ENCODE results near the gene SNX25. TPM values are rescaled to one million over a fixed set of nuclear protein-coding genes. Genes with fewer than 3 reads are reported as not detected.

The SNX25 gene
- total and polyA plus RNA-seq, 2 experiments from 2014 or later, result 6.9 to 25.0 TPM

DNA sequence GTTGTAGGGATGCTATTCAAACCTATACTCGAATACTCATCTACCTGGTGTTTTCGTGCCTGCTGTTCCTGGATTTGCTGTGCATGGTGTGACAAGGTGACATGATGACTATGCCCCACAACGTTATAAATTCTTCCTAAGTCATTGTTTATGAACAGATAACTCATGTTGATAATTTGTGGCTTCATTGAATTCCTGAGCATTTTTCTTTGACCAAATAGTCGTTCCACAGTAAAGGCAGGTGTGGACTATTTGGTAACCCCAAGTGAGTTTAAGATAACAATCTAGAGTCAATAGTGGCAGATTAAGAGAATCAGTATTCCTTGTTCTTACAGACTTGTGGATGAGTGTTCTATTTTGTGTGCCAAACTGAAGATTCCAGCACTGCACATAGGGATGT is 59.9 kb downstream of the SNX25 start (continued):
- no peak for TF ChIP-seq CREB1 (CRISPR knock-in tag; IDR thresholded peaks at IDR 0.05; ENCODE audit: low read depth)
- TF ChIP-seq, protein P1, sequence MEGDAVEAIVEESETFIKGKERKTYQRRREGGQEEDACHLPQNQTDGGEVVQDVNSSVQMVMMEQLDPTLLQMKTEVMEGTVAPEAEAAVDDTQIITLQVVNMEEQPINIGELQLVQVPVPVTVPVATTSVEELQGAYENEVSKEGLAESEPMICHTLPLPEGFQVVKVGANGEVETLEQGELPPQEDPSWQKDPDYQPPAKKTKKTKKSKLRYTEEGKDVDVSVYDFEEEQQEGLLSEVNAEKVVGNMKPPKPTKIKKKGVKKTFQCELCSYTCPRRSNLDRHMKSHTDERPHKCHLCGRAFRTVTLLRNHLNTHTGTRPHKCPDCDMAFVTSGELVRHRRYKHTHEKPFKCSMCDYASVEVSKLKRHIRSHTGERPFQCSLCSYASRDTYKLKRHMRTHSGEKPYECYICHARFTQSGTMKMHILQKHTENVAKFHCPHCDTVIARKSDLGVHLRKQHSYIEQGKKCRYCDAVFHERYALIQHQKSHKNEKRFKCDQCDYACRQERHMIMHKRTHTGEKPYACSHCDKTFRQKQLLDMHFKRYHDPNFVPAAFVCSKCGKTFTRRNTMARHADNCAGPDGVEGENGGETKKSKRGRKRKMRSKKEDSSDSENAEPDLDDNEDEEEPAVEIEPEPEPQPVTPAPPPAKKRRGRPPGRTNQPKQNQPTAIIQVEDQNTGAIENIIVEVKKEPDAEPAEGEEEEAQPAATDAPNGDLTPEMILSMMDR (conservative IDR thresholded peaks at IDR 0.05; ENCODE audit: low read depth in 2 of 2), result no peak

DNA sequence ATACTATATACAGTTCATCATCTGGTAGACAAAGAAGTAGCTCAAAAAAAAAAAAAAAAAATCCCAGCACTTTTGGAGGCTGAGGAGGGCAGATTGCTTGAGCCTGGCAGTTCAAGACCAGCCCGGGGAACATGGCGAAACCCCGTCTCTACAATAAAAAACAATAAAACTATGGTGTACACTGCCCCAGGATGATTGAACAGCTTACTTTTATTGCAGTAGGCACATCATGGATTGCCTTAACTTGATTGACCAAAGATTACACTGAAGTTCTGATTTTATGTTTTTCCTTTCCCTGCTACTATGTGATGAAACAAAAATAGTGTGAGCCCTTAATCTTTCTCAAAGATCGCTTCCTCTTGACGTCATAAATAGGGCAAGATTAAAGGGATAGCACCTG is 60.6 kb downstream of the SNX25 start:
- H3K27me3 ChIP-seq (ENCODE audit: insufficient read depth), result no peaks in the 10 kb centered on the region
- Mint-ChIP-seq H3K27ac (peak overlapping the region; percentile 9; the same call in 1 of the 2 replicates), H3K4me1 (peaks cover 26% of the 10 kb centered on the region), H3K27me3 (ENCODE audit: insufficient read depth, low read depth, poor library complexity) (peaks cover 3% of the 10 kb centered on the region), H3K4me3 (no peak overlapping the region), H3K36me3 (ENCODE audit: low read depth) (no peaks in the 10 kb centered on the region), H3K9me3 (no peaks in the 10 kb centered on the region)
- ATAC-seq (no peak), DNase-seq (ENCODE audit: low spot score) (no peak)
- no peak overlapping the region for H3K27ac ChIP-seq (ENCODE audit: low read depth)
- H3K4me1 ChIP-seq (ENCODE audit: insufficient read depth), result peaks cover 6% of the 10 kb centered on the region; the same call in 1 of the 2 replicates
- no peaks in the 10 kb centered on the region; the same call in 1 of the 2 replicates for H3K79me2 ChIP-seq (replicated peaks; ENCODE audit: insufficient read depth)
- TF ChIP-seq, protein P2, sequence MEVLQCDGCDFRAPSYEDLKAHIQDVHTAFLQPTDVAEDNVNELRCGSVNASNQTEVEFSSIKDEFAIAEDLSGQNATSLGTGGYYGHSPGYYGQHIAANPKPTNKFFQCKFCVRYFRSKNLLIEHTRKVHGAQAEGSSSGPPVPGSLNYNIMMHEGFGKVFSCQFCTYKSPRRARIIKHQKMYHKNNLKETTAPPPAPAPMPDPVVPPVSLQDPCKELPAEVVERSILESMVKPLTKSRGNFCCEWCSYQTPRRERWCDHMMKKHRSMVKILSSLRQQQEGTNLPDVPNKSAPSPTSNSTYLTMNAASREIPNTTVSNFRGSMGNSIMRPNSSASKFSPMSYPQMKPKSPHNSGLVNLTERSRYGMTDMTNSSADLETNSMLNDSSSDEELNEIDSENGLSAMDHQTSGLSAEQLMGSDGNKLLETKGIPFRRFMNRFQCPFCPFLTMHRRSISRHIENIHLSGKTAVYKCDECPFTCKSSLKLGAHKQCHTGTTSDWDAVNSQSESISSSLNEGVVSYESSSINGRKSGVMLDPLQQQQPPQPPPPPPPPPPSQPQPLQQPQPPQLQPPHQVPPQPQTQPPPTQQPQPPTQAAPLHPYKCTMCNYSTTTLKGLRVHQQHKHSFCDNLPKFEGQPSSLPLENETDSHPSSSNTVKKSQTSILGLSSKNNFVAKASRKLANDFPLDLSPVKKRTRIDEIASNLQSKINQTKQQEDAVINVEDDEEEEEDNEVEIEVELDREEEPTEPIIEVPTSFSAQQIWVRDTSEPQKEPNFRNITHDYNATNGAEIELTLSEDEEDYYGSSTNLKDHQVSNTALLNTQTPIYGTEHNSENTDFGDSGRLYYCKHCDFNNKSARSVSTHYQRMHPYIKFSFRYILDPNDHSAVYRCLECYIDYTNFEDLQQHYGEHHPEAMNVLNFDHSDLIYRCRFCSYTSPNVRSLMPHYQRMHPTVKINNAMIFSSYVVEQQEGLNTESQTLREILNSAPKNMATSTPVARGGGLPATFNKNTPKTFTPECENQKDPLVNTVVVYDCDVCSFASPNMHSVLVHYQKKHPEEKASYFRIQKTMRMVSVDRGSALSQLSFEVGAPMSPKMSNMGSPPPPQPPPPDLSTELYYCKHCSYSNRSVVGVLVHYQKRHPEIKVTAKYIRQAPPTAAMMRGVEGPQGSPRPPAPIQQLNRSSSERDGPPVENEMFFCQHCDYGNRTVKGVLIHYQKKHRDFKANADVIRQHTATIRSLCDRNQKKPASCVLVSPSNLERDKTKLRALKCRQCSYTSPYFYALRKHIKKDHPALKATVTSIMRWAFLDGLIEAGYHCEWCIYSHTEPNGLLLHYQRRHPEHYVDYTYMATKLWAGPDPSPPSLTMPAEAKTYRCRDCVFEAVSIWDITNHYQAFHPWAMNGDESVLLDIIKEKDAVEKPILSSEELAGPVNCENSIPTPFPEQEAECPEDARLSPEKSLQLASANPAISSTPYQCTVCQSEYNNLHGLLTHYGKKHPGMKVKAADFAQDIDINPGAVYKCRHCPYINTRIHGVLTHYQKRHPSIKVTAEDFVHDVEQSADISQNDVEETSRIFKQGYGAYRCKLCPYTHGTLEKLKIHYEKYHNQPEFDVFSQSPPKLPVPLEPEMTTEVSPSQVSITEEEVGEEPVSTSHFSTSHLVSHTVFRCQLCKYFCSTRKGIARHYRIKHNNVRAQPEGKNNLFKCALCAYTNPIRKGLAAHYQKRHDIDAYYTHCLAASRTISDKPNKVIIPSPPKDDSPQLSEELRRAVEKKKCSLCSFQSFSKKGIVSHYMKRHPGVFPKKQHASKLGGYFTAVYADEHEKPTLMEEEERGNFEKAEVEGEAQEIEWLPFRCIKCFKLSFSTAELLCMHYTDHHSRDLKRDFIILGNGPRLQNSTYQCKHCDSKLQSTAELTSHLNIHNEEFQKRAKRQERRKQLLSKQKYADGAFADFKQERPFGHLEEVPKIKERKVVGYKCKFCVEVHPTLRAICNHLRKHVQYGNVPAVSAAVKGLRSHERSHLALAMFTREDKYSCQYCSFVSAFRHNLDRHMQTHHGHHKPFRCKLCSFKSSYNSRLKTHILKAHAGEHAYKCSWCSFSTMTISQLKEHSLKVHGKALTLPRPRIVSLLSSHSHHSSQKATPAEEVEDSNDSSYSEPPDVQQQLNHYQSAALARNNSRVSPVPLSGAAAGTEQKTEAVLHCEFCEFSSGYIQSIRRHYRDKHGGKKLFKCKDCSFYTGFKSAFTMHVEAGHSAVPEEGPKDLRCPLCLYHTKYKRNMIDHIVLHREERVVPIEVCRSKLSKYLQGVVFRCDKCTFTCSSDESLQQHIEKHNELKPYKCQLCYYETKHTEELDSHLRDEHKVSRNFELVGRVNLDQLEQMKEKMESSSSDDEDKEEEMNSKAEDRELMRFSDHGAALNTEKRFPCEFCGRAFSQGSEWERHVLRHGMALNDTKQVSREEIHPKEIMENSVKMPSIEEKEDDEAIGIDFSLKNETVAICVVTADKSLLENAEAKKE (CRISPR knock-in tag; IDR thresholded peaks at IDR 0.05), result no peak
- TF ChIP-seq, protein P3, sequence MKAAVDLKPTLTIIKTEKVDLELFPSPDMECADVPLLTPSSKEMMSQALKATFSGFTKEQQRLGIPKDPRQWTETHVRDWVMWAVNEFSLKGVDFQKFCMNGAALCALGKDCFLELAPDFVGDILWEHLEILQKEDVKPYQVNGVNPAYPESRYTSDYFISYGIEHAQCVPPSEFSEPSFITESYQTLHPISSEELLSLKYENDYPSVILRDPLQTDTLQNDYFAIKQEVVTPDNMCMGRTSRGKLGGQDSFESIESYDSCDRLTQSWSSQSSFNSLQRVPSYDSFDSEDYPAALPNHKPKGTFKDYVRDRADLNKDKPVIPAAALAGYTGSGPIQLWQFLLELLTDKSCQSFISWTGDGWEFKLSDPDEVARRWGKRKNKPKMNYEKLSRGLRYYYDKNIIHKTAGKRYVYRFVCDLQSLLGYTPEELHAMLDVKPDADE (IDR thresholded peaks at IDR 0.05), result no peak
- TF ChIP-seq, protein P4, sequence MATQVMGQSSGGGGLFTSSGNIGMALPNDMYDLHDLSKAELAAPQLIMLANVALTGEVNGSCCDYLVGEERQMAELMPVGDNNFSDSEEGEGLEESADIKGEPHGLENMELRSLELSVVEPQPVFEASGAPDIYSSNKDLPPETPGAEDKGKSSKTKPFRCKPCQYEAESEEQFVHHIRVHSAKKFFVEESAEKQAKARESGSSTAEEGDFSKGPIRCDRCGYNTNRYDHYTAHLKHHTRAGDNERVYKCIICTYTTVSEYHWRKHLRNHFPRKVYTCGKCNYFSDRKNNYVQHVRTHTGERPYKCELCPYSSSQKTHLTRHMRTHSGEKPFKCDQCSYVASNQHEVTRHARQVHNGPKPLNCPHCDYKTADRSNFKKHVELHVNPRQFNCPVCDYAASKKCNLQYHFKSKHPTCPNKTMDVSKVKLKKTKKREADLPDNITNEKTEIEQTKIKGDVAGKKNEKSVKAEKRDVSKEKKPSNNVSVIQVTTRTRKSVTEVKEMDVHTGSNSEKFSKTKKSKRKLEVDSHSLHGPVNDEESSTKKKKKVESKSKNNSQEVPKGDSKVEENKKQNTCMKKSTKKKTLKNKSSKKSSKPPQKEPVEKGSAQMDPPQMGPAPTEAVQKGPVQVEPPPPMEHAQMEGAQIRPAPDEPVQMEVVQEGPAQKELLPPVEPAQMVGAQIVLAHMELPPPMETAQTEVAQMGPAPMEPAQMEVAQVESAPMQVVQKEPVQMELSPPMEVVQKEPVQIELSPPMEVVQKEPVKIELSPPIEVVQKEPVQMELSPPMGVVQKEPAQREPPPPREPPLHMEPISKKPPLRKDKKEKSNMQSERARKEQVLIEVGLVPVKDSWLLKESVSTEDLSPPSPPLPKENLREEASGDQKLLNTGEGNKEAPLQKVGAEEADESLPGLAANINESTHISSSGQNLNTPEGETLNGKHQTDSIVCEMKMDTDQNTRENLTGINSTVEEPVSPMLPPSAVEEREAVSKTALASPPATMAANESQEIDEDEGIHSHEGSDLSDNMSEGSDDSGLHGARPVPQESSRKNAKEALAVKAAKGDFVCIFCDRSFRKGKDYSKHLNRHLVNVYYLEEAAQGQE (IDR thresholded peaks at IDR 0.05; ENCODE audit: unreplicated experiment), result no peak
- TF ChIP-seq ZNF331 (CRISPR knock-in tag; IDR thresholded peaks at IDR 0.05; ENCODE audit: low read depth) (no peak), ZNF114 (CRISPR knock-in tag; IDR thresholded peaks at IDR 0.05) (no peak), EZH2 (IDR thresholded peaks at IDR 0.05; ENCODE audit: low read depth, unreplicated experiment) (no peak)
- TF ChIP-seq, protein P1 (conservative IDR thresholded peaks at IDR 0.05; ENCODE audit: low read depth in 2 of 2), result no peak
- no peaks in the 10 kb centered on the region for H3K36me3 ChIP-seq (ENCODE audit: insufficient read depth)
- no peaks in the 10 kb centered on the region for H3K9me2 ChIP-seq (ENCODE audit: insufficient read depth)
- H3K4me3 ChIP-seq, result no peak overlapping the region
- H3F3A ChIP-seq (replicated peaks; ENCODE audit: low read depth), result no peaks in the 10 kb centered on the region
- no peak overlapping the region for H2AFZ ChIP-seq
- no peaks in the 10 kb centered on the region for H4K20me1 ChIP-seq (replicated peaks; ENCODE audit: insufficient read depth)
- H3K4me2 ChIP-seq, result no peak overlapping the region

All from GM23338 (cell line).